22Rv1 (cell line): Measurements from ENCODE around the gene NCS1.

Experiments used
- CTCF ChIP-seq: fragments of 450-650 bp; IDR thresholded peaks from 2 replicates; pipeline ENCODE4 v1.5.1; 2017; ENCODE audit warnings: mild to moderate bottlenecking
- ZFX ChIP-seq: fragments of 450-650 bp; IDR thresholded peaks from 2 replicates; pipeline ENCODE4 v1.6.1; 2017; ENCODE audit warnings: antibody characterized with exemption, borderline replicate concordance

DNA sequence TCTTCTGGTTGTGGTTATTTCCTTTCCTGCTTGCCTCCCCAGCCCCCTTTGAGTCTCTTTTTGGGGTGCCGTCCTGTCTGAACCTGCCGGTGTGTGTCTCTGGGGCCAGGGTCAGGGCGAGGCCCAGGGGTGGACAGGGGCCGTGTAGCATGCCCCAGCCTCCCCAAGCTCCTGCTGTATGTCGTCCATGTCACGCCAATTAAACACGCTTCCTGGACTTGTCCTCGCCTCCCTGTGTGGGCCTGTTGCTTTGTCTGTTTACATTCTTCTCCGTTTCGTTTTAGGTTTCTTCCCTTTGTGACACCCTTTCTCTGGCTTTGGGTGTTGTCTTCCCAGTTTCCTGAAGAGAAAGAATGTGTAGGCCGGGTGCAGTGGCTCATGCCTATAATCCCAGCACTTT, 64.9 kb downstream of the NCS1 start:
- TF ChIP-seq CTCF (no peak), ZFX (no peak)
